Frontal cortex (tissue), 4 donors: ENCODE results near the gene CABLES2. TPM values are rescaled to one million over a fixed set of nuclear protein-coding genes. Genes with fewer than 3 reads are reported as not detected.

Experiments
- DNase-seq, 2 donors: peaks; one replicate each; pipeline ENCODE4 v3.0.0; 2012; ENCODE audit warnings: low spot score in 2 of 2
- FAIRE-seq: peaks from 2 replicates; lab custom pipeline; 2012; peaks lifted over from hg19 to GRCh38; lab: Jason Lieb, UNC
- total RNA-seq: library from RNA; depleted of rRNA; stranded (reverse); fragments of >200 nt; gene quantifications from one replicate; pipeline ENCODE4 v1.2.3, GENCODE V29; 2014
- donor health status: control.
- donor health status: control.
- donor health status: control.

CABLES2 gene
- total RNA-seq, 1 donor from 2014 or later: 2.9 TPM

GRCh38 chr20:62364911-62365736 lies 42.0 kb downstream of the CABLES2 start:
- FAIRE-seq: no peak
- DNase-seq: no peak

GRCh38 chr20:62363920-62364851 lies 42.9 kb downstream of the CABLES2 start:
- DNase-seq (no peak), FAIRE-seq (no peak)

- DNase-seq: no peak
- FAIRE-seq: no peak
These were observed 43.8 kb downstream of the CABLES2 start for GRCh38 chr20:62362991-62363919.

GRCh38 chr20:62362590-62362940 lies 44.5 kb downstream of the CABLES2 start:
- FAIRE-seq: no peak

GRCh38 chr20:62361799-62362589 lies 45.1 kb downstream of the CABLES2 start:
- DNase-seq (no peak), FAIRE-seq (no peak)

More at GRCh38 chr20:62362590-62362940, 44.5 kb downstream of the CABLES2 start:
- DNase-seq: no peak

GRCh38 chr20:62360854-62361798 lies 46.0 kb downstream of the CABLES2 start:
- FAIRE-seq (no peak), DNase-seq (no peak)

- FAIRE-seq (no peak), DNase-seq (no peak)
These were observed 47.5 kb downstream of the CABLES2 start for GRCh38 chr20:62359491-62360121.

GRCh38 chr20:62359043-62359490 lies 48.0 kb downstream of the CABLES2 start:
- FAIRE-seq (no peak), DNase-seq (no peak)

- DNase-seq: no peak
These were observed 48.7 kb downstream of the CABLES2 start for GRCh38 chr20:62358171-62359042.

GRCh38 chr20:62357681-62358080 lies 49.4 kb downstream of the CABLES2 start:
- no peak for DNase-seq
- FAIRE-seq: no peak

More at GRCh38 chr20:62358171-62359042, 48.7 kb downstream of the CABLES2 start:
- no peak for FAIRE-seq

GRCh38 chr20:62357187-62357667 lies 49.9 kb downstream of the CABLES2 start:
- no peak for FAIRE-seq
- peak in 1 of 2 donors; percentile 69 for DNase-seq

GRCh38 chr20:62356589-62357186 lies 50.4 kb downstream of the CABLES2 start:
- no peak for FAIRE-seq
- no peak for DNase-seq

GRCh38 chr20:62355878-62356588 lies 51.1 kb downstream of the CABLES2 start:
- DNase-seq: peak in 1 of 2 donors; percentile 64
- FAIRE-seq: no peak

GRCh38 chr20:62355516-62355877 lies 51.6 kb downstream of the CABLES2 start:
- no peak for FAIRE-seq
- DNase-seq: peak in 1 of 2 donors; percentile 65

- DNase-seq (no peak), FAIRE-seq (no peak)
These were observed 52.2 kb downstream of the CABLES2 start for GRCh38 chr20:62354811-62355341.
